Brain microvascular endothelial cell (primary cell): ENCODE data around the gene SYT7.
A peak's percentile ranks its signal among the peaks of the same experiment; 100 is the strongest.

Experiments used
- DNase-seq: peaks from one replicate; pipeline ENCODE4 v3.0.0-alpha.2; 2020
- H3K27ac ChIP-seq: fragments of 250-450 bp; sonication (Bioruptor Pico); 2 replicates; pipeline ENCODE4 v1.5.1; 2020; ENCODE audit warnings: mild to moderate bottlenecking, moderate library complexity
- H3K27me3 ChIP-seq: fragments of 250-450 bp; sonication (Bioruptor Pico); replicated peaks from 2 replicates; pipeline ENCODE4 v1.5.1; 2020; ENCODE audit warnings: mild to moderate bottlenecking
- H3K36me3 ChIP-seq: fragments of 250-450 bp; sonication (Bioruptor Pico); replicated peaks from 2 replicates; pipeline ENCODE4 v1.5.1; 2020; ENCODE audit warnings: mild to moderate bottlenecking
- H3K4me3 ChIP-seq: 2 replicates; pipeline ENCODE4 v1.5.1; 2011; ENCODE audit warnings: low read depth, mild to moderate bottlenecking, control low read depth, low read length, moderate library complexity
- in situ Hi-C: cut with HindIII; loops from 2 replicates; pipeline ENCODE4 v1.10.0; 2017; ENCODE audit warnings: low sequenced_read_pairs, low pct_ligation_motif_present
- TF ChIP-seq, protein P1 (sequence below): IDR thresholded peaks from 2 replicates; pipeline ENCODE4 v1.5.1; 2011; ENCODE audit warnings: low read depth, mild to moderate bottlenecking, moderate library complexity, low read length, control low read depth, inconsistent platforms; ENCODE audit errors: missing control alignments

Gene SYT7

DNA sequence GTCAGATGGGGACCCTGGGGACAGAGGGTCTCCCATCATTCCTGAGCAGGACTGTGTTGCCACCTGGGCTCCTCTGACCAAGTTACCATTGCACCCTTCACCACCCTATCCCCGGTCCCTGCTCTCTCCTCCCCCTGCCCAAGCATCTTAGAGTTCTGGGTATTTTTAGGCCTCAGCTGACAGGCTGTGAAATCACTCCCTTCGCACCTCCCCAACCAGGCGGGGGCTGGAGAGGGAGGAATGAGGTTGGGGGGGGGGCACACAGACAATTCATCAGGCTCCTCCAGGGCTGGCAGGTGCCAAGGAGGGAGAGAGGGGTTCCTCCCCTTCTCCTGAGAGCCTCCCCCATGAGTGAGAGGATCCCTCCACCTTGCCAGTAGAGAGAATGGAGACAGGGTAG lies 9.0 kb downstream of the SYT7 start:
- H3K4me3 ChIP-seq: no peak overlapping the region
- DNase-seq: no peak
- in situ Hi-C loops: loop anchor here (10.0 kb wide), 1 partner anchor 73 kb away; no protein-coding TSS in a partner anchor
- H3K27me3 ChIP-seq: peaks cover 20% of the 10 kb centered on the region
- TF ChIP-seq, protein P1, sequence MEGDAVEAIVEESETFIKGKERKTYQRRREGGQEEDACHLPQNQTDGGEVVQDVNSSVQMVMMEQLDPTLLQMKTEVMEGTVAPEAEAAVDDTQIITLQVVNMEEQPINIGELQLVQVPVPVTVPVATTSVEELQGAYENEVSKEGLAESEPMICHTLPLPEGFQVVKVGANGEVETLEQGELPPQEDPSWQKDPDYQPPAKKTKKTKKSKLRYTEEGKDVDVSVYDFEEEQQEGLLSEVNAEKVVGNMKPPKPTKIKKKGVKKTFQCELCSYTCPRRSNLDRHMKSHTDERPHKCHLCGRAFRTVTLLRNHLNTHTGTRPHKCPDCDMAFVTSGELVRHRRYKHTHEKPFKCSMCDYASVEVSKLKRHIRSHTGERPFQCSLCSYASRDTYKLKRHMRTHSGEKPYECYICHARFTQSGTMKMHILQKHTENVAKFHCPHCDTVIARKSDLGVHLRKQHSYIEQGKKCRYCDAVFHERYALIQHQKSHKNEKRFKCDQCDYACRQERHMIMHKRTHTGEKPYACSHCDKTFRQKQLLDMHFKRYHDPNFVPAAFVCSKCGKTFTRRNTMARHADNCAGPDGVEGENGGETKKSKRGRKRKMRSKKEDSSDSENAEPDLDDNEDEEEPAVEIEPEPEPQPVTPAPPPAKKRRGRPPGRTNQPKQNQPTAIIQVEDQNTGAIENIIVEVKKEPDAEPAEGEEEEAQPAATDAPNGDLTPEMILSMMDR: no peak
- no peak overlapping the region for H3K27ac ChIP-seq
- H3K36me3 ChIP-seq: no peaks in the 10 kb centered on the region

DNA sequence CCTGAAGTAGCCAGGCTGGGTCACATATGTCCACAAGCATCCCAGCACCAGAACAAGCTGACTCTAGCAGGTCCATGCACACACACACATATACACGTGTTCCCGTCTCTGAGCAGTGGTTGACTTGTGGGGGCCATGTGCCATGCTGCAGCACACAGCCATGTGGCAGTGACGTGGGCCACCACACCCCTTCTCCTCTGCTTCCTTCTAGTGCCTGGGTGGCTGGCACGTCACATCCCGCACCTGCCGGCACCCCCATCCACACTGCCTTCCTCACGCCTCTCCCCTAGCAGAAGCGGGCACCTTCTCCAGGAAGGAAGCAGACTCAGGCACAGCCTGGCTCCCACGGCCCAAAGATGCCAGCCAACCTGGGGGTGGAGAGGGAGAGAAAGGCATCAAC lies 9.5 kb downstream of the SYT7 start:
- Histone ChIP-seq H3K27me3 (peaks cover 20% of the 10 kb centered on the region), H3K27ac (no peak overlapping the region), H3K36me3 (no peaks in the 10 kb centered on the region), H3K4me3 (no peak overlapping the region)
- TF ChIP-seq, protein P1: no peak
- no peak for DNase-seq
- in situ Hi-C loops: loop anchor here (10.0 kb wide), 1 partner anchor 73 kb away; no protein-coding TSS in a partner anchor

DNA sequence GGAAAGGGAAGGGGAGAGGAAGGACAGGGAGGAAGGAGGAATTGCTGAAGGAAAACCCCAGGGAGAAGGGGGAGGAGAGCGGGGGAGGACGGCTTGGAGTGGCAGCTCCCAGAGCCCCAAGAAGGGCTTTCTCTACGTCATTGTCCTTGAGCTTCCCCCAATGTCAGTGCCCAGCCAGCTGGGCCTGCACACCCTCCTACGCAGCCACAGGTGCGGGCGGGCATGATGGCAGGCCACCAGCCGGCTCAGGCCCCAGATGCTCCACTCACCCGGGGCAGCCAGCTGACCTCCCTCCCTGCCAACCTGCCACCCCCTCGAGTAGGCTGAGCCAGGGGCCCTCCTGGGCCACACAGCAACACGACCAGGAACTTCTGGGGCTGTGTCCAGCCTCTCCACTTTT lies 11.2 kb downstream of the SYT7 start:
- no peak for DNase-seq
- H3K27ac ChIP-seq: no peak overlapping the region
- H3K27me3 ChIP-seq: peaks cover 17% of the 10 kb centered on the region
- H3K36me3 ChIP-seq: no peaks in the 10 kb centered on the region
- in situ Hi-C loops: loop anchor here (10.0 kb wide), 1 partner anchor 75 kb away; no protein-coding TSS in a partner anchor
- TF ChIP-seq, protein P1: no peak
- H3K4me3 ChIP-seq: no peak overlapping the region

DNA sequence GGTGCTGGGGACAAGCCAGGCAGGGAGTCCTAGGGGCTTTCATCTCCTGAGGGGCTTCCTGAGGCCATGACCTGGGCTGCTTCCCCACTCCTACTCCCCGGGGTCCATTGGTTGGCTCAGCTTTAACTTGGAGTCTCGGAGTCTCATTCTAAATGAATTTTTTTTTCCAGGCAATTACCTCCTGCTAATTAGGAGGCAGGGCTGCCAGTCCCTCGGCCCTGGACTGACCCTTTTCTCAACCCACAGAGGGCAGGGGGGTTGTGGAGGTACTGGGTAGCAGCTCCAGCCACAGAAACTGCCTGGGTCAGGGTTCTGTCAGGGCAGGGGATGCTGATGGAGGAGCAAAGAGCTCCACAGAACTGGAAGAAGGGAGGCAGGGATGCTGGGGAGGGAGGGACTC lies 11.9 kb downstream of the SYT7 start:
- Histone ChIP-seq H3K27ac (no peak overlapping the region), H3K4me3 (no peak overlapping the region), H3K36me3 (no peaks in the 10 kb centered on the region), H3K27me3 (peaks cover 17% of the 10 kb centered on the region)
- in situ Hi-C loops: no loop called here
- DNase-seq: no peak
- TF ChIP-seq, protein P1: no peak

DNA sequence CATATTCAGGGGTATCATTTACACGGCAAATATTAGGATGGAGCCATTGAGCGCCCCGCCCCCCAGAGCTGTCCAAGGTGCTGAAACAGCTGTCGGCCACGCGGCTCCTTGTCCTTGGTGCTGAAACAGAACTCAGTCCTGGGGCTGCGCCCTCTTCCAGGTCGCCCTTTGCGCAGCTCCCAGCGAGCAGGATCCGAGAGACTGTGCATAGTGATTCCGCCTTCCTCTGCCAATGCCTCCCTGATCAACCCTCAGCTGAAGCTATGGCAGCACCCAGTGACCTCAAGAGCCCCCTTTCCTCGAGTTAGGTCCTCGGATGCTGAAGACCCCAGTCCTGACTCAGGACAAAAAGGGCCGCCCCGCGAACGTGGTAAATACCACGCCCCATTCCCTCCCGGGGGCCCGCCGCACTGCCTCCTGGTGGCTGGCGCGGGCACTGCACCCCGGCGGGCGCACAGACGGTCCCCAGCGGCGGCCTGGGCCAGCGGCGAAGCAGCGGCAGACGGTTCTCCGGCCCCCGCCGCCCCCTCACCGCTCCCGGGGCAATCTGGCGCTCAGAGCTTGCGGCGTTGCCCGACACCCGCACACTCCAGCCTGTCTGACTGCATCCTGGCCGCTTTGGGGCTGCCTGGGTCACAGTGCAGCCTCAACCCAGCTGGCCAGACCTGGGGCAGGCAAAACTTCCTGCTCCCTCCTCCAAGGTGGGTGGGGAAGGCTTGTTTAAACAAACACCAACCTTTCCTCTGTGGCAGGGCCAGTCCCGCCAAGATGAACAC lies 13.4 kb downstream of the SYT7 start:
- DNase-seq: peak; percentile 59
- Histone ChIP-seq H3K4me3 (no peak overlapping the region), H3K27me3 (peaks cover 15% of the 10 kb centered on the region), H3K27ac (no peak overlapping the region), H3K36me3 (no peaks in the 10 kb centered on the region)
- TF ChIP-seq, protein P1: peak; percentile 52
- in situ Hi-C loops: no loop called here
